GM18951 (cell line): ENCODE measurements around the gene MAS1L.
"Not testable (repeated sequence)": the region's sequence is repeated elsewhere in the genome, so short reads cannot be mapped to it uniquely, and the experiment has no call there.

ENCODE experiments used
- POLR2A ChIP-seq: IDR thresholded peaks from 4 replicates; pipeline ENCODE4 v1.6.1; 2011; ENCODE audit warnings: mild to moderate bottlenecking; ENCODE audit not compliant: insufficient read length, insufficient read depth; ENCODE audit errors: extremely low read depth
- in situ Hi-C: fragments of 300-500 bp; cut with MboI; formaldehyde crosslinking; loops from one replicate; pipeline ENCODE4 v1.12.0; 2022; ENCODE audit warnings: low sequenced_read_pairs, mixed read lengths, inconsistent platforms; ENCODE audit not compliant: unreplicated experiment

Gene MAS1L

GRCh38 chr6:29451471-29452193 lies 36.1 kb downstream of the MAS1L start:
- in situ Hi-C loops = no loop called here
- TF ChIP-seq POLR2A = no peak

DNA sequence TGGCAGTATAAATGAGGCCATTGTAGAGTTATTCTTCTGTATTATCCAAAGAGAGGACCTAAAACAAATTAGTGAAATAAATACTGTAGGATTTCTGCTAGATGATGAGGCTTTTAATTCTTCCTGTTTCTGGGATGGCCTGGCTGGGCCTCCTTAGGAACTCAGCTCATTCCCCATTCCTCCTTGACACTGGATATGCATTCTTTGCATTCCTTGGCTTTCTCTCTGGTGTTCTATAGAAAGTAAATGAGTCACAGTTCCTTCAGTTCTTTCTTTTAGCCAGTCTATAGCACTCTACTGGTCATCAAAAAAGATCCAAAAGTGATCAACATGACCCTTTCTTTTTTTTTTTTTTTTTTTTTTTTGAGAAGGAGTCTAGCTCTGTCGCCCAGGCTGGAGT lies 40.1 kb downstream of the MAS1L start:
- TF ChIP-seq POLR2A = no peak
- in situ Hi-C loops = no loop called here

- in situ Hi-C loops = not testable (repeated sequence)
Measured at GRCh38 chr6:29444031-29444430, 43.7 kb downstream of the MAS1L start.

GRCh38 chr6:29442719-29443118 lies 45.0 kb downstream of the MAS1L start:
- in situ Hi-C loops = no loop called here
- TF ChIP-seq POLR2A = no peak

DNA sequence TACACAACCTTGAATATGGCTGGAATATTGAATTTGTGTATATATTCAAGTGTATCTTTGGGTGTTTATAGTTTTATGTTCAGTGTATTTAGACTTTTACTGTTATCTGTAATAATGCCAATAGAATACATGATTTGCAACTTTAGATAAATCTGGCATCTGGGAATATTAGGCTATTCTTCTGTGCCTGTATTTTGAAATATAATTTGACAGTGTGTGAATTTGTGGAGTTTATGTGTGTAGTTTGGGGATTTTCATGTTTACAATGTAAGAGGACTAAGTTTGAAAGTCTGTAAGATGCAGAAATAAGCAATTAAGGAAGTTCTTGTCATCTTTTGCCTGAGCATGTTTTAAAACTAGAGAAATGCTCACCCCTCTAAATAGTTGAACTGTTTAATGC lies 48.8 kb downstream of the MAS1L start, which contains the start of gene OR10C1:
TSS of gene OR10C1 (plus strand) at position 301 of the 400 bp plus-strand sequence. CDS start 710 bp downstream, outside the sequence.
- no peak for TF ChIP-seq POLR2A
- in situ Hi-C loops = no loop called here

DNA sequence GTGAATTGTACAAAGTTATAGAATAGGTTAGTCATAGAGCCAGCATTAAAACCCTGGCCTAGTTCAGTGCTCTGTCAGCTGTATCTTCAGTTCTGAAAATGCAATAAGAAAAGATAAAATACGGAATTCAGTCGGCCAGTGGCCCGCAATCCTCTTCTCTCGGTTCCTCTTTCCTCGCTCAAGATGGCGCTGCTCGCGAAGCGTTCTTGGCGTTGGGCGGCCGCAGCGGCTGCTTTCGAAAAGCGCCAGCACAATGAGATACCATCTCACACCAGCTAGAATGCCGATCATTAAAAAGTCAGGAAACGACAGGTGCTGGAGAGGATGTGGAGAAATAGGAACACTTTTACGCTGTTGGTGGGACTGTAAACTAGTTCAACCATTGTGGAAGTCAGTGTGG lies 51.0 kb downstream of the MAS1L start:
- in situ Hi-C loops = not testable (repeated sequence)
